ENCODE data around the gene KRTAP10-9.
"Not testable (repeated sequence)": the region's sequence is repeated elsewhere in the genome, so short reads cannot be mapped to it uniquely, and the experiment has no call there.

The KRTAP10-9 gene

DNA sequence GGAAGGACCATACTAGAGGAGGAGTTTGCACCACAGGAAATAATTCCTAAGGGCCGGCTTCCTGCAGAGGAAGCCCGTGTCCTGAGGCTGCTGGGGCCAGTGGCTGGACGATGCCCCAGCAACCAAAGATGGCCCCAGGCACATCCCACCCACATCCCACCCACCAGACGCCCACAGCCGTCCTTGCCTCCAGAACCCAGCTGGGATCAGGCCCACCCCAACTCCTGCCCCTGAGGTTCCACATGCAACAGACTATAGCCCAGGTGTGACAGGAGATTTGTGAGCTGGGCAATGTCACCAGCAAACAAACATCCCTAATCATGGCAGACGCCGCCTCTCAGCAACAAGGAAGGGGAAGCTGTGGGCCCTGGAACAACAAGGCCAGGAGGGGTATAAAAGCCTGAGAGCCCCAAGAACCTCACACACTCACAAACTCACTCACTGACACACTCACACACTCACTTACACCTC is at the start of gene KRTAP10-9:
Gene KRTAP10-9, plus strand, starts transcription at position 421 of the 471 bp plus-strand sequence. CDS start 79 bp downstream, outside the sequence.
- Histone ChIP-seq H3K9me3 (ENCODE audit: control insufficient read depth, insufficient read depth, low read length) (peaks cover 11% of the 10 kb centered on the region), H3K9ac (ENCODE audit: low read depth, low read length) (no peak within 1 kb of the TSS), H3K36me3 (ENCODE audit: insufficient read depth, low read length) (no peaks in the 10 kb centered on the region), H3K4me1 (ENCODE audit: insufficient read depth, low read length) (no peaks in the 10 kb centered on the region)

GRCh38 chr21:44578371-44579055 is 48.4 kb upstream of the KRTAP10-9 start:
- Histone ChIP-seq H3K9ac (ENCODE audit: low read depth, low read length) (no peak overlapping the region), H3K36me3 (ENCODE audit: insufficient read depth, low read length) (no peaks in the 10 kb centered on the region), H3K4me1 (ENCODE audit: insufficient read depth, low read length) (no peaks in the 10 kb centered on the region), H3K9me3 (ENCODE audit: control insufficient read depth, insufficient read depth, low read length) (peaks cover 9% of the 10 kb centered on the region)

DNA sequence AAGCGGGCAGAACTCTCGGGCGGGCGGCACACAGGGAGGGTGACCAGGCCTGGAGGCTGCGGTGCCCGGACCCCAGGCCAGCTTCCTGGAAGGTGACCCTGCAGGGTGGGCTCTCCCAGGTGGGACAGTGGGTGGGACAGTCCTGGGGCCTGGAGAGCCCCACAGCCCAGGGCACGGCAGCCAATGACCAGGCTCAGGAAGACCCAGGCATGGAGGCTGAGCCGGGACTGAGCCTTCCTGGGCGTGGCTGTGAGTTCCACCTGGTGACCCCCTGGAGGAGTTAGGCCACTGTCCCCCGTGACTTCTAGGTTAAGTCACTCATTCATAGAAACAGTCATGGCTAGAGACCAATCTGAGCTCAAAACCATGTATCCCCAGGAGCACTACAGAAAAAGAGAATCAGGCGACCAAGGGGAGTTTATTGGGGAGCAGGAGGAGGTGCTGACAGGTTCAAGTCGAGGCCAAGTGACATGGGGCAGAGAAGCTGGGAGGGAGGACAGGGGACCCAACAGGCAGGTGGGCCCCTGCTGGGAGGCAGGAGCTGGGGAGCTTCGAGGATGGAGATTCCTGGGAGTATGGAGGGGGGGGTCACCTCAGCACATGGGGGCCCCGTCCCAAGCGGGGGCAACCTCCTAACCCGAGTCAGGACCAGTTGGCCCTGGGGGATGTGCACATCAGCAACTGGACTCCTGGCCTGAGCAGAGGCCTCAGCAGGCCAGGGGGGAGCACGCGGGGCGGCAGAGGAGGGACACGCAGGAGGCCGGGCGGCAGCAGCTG is 47.6 kb upstream of the KRTAP10-9 start:
- Histone ChIP-seq H3K9ac (ENCODE audit: low read depth, low read length) (no peak overlapping the region), H3K36me3 (ENCODE audit: insufficient read depth, low read length) (no peaks in the 10 kb centered on the region), H3K9me3 (ENCODE audit: control insufficient read depth, insufficient read depth, low read length) (peaks cover 9% of the 10 kb centered on the region), H3K4me1 (ENCODE audit: insufficient read depth, low read length) (no peaks in the 10 kb centered on the region)

DNA sequence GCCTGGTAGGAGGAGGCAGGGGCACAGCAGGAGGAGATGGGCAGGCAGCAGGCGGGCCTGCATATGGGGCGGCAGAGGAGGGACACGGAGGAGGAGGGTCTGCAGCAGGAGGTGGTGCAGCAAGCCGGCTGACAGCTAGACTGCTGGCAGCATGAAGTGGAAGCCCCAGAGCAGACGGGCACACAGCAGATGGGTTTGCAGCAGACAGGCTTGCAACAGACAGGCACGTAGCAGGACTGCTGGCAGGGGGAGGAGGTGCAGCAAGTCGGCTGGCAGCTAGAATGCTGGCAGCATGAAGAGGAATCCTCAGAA is 47.1 kb upstream of the KRTAP10-9 start:
- peaks cover 9% of the 10 kb centered on the region for H3K9me3 ChIP-seq (ENCODE audit: control insufficient read depth, insufficient read depth, low read length)
- no peak overlapping the region for H3K9ac ChIP-seq (ENCODE audit: low read depth, low read length)
- H3K36me3 ChIP-seq (ENCODE audit: insufficient read depth, low read length): no peaks in the 10 kb centered on the region
- H3K4me1 ChIP-seq (ENCODE audit: insufficient read depth, low read length): no peaks in the 10 kb centered on the region

DNA sequence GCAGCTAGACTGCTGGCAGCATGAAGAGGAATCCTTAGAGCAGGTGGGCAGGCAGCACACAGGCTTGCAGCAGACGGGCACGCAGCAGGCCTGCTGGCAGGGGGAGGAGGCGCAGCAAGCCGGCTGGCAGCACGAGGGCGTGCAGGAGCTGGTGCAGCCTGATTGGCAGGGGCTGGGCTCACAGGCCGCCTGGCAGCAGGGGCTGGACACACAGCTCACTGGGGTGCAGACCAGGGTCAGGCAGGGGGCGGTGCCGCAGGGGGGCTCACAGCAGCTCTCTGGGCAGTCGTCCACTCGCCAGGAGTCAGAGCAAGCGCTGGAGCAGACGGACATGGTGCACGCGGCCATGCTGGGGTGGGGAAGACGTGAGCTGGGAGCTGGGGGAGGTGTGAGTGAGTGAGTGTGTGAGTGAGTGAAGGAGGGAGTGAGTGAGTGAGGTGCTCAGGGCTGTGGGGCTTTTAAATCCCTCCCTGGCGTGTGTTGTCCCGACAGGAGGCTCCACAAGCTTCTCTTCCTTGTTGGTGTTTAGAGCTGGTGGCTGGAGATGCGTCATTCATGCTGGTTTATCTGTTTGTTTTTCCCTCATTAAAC is 46.6 kb upstream of the KRTAP10-9 start, which contains the start of gene KRTAP10-5:
Gene KRTAP10-5, minus strand, starts transcription at position 374 of the 591 bp plus-strand sequence. Its CDS starts 26 bp downstream, at position 348.
- H3K4me1 ChIP-seq (ENCODE audit: insufficient read depth, low read length); H3K9ac ChIP-seq (ENCODE audit: low read depth, low read length); H3K9me3 ChIP-seq (ENCODE audit: control insufficient read depth, insufficient read depth, low read length); H3K36me3 ChIP-seq (ENCODE audit: insufficient read depth, low read length): not testable (repeated sequence)

- H3K4me1 ChIP-seq (ENCODE audit: insufficient read depth, low read length): no peaks in the 10 kb centered on the region
- H3K36me3 ChIP-seq (ENCODE audit: insufficient read depth, low read length): no peaks in the 10 kb centered on the region
- H3K9me3 ChIP-seq (ENCODE audit: control insufficient read depth, insufficient read depth, low read length): peaks cover 9% of the 10 kb centered on the region
- H3K9ac ChIP-seq (ENCODE audit: low read depth, low read length): no peak overlapping the region
These were observed 45.7 kb upstream of the KRTAP10-9 start for GRCh38 chr21:44581158-44581557.

DNA sequence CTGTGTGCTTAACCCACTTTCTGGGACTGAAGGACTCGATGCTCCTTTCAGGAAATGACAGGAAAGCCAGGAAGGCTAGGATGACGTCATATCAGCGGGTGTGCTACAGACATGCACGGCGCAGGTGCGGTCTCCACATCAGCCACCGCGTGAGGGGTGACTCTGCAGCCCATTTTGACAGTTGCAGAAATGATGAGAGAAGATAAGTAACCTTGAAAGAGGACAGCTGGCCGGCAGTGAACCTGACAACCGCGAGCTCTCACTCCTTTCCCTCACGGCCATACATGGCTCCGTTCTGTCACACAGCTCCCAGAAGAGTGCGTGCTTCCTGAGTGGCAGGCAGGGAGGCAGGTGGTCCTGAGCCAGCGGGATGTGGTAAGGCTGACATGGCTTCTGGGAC is 44.8 kb upstream of the KRTAP10-9 start:
- no peaks in the 10 kb centered on the region for H3K4me1 ChIP-seq (ENCODE audit: insufficient read depth, low read length)
- H3K36me3 ChIP-seq (ENCODE audit: insufficient read depth, low read length): no peaks in the 10 kb centered on the region
- no peak overlapping the region for H3K9ac ChIP-seq (ENCODE audit: low read depth, low read length)
- H3K9me3 ChIP-seq (ENCODE audit: control insufficient read depth, insufficient read depth, low read length): peaks cover 2% of the 10 kb centered on the region; the same call in 1 of the 2 replicates

DNA sequence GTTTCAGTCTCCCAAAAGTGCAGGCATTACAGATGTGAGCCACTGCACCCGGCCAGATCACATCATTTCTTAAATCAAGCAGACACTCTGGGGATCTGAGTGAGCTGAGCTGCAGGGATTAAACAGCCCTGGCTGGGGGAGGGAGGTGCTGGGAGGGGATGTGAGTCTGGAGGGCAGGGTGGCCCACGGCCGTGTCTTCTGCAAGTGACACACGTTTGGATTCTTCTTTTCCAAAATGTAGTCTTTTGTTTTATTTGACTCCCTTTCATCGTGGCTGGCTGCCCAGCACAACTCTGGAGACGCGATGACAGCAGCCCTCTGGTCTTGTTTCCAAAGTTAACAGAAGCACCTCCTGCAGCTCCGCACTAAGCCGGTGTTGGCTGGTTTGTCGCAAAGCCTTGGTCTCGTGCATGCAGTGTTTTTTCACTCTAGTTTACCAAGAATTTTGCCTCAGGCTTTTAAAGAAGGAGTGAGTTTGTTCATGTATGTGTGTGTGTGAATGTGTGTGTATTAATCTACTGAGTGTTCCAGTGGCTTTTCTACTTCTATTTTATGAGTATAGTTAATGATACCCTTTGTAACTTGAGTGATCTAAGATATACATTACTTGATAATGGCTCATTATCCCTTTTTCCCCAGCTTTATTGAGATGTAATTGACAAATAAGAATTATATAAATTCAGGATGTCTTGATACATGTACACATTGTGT is 43.6 kb upstream of the KRTAP10-9 start:
- Histone ChIP-seq H3K4me1 (ENCODE audit: insufficient read depth, low read length) (no peaks in the 10 kb centered on the region), H3K36me3 (ENCODE audit: insufficient read depth, low read length) (no peaks in the 10 kb centered on the region), H3K9me3 (ENCODE audit: control insufficient read depth, insufficient read depth, low read length) (no peaks in the 10 kb centered on the region; the same call in 1 of the 2 replicates), H3K9ac (ENCODE audit: low read depth, low read length) (no peak overlapping the region)

- no peaks in the 10 kb centered on the region for H3K36me3 ChIP-seq (ENCODE audit: insufficient read depth, low read length)
- no peak overlapping the region for H3K9ac ChIP-seq (ENCODE audit: low read depth, low read length)
- H3K4me1 ChIP-seq (ENCODE audit: insufficient read depth, low read length): no peaks in the 10 kb centered on the region
- H3K9me3 ChIP-seq (ENCODE audit: control insufficient read depth, insufficient read depth, low read length): no peaks in the 10 kb centered on the region; the same call in 1 of the 2 replicates
These were observed 43.1 kb upstream of the KRTAP10-9 start for GRCh38 chr21:44583800-44584147.

GRCh38 chr21:44585892-44586291 is 41.0 kb upstream of the KRTAP10-9 start:
- H3K36me3 ChIP-seq (ENCODE audit: insufficient read depth, low read length): no peaks in the 10 kb centered on the region
- H3K9me3 ChIP-seq (ENCODE audit: control insufficient read depth, insufficient read depth, low read length): no peaks in the 10 kb centered on the region; the same call in 1 of the 2 replicates
- H3K4me1 ChIP-seq (ENCODE audit: insufficient read depth, low read length): no peaks in the 10 kb centered on the region
- no peak overlapping the region for H3K9ac ChIP-seq (ENCODE audit: low read depth, low read length)

- H3K9me3 ChIP-seq (ENCODE audit: control insufficient read depth, insufficient read depth, low read length): no peaks in the 10 kb centered on the region
- H3K4me1 ChIP-seq (ENCODE audit: insufficient read depth, low read length): peaks cover 4% of the 10 kb centered on the region; the same call in 1 of the 2 replicates
- H3K9ac ChIP-seq (ENCODE audit: low read depth, low read length): no peak overlapping the region
- H3K36me3 ChIP-seq (ENCODE audit: insufficient read depth, low read length): no peaks in the 10 kb centered on the region
These were observed 37.8 kb upstream of the KRTAP10-9 start for GRCh38 chr21:44589094-44589493.

GRCh38 chr21:44589586-44590305 is 37.1 kb upstream of the KRTAP10-9 start:
- Histone ChIP-seq H3K36me3 (ENCODE audit: insufficient read depth, low read length) (no peaks in the 10 kb centered on the region), H3K4me1 (ENCODE audit: insufficient read depth, low read length) (peaks cover 4% of the 10 kb centered on the region; the same call in 1 of the 2 replicates), H3K9me3 (ENCODE audit: control insufficient read depth, insufficient read depth, low read length) (no peaks in the 10 kb centered on the region), H3K9ac (ENCODE audit: low read depth, low read length) (no peak overlapping the region)

GRCh38 chr21:44590311-44590721 is 36.6 kb upstream of the KRTAP10-9 start:
- Histone ChIP-seq H3K9me3 (ENCODE audit: control insufficient read depth, insufficient read depth, low read length) (no peaks in the 10 kb centered on the region), H3K36me3 (ENCODE audit: insufficient read depth, low read length) (no peaks in the 10 kb centered on the region), H3K9ac (ENCODE audit: low read depth, low read length) (no peak overlapping the region), H3K4me1 (ENCODE audit: insufficient read depth, low read length) (peaks cover 4% of the 10 kb centered on the region; the same call in 1 of the 2 replicates)

All from ES-I3 (cell line).